GM23248 (cell line): ENCODE measurements around the gene CD300A.

Source experiments
- EZH2 ChIP-seq: fragments of 200-600 bp; sonication (generic); IDR thresholded peaks from 2 replicates; pipeline ENCODE4 v1.6.1; 2018; ENCODE audit warnings: antibody characterized with exemption, mild to moderate bottlenecking; ENCODE audit not compliant: insufficient read depth, poor library complexity, severe bottlenecking
- EZH2phosphoT487 ChIP-seq: fragments of 200-600 bp; sonication (generic); IDR thresholded peaks from 2 replicates; pipeline ENCODE4 v1.6.1; 2018; ENCODE audit warnings: antibody characterized with exemption, moderate library complexity, mild to moderate bottlenecking, low read depth; ENCODE audit not compliant: insufficient read depth

- TF ChIP-seq EZH2 (no peak), EZH2phosphoT487 (no peak)
Observed at GRCh38 chr17:74459622-74460021, 6.8 kb upstream of the CD300A start.
